Epithelial cell of esophagus (primary cell): ENCODE results near the gene NYNRIN.

Source experiments
- DNase-seq: peaks from one replicate; pipeline ENCODE4 v3.0.0; 2010; ENCODE audit warnings: low read depth
- H3K4me3 ChIP-seq: 2 replicates; pipeline ENCODE4 v1.5.1; 2011; ENCODE audit warnings: mild to moderate bottlenecking, low read length, control low read depth
- TF ChIP-seq, protein P1 (sequence below): IDR thresholded peaks from 2 replicates; pipeline ENCODE4 v1.5.1; 2011; ENCODE audit warnings: low read depth, mild to moderate bottlenecking, low read length, control low read depth, inconsistent platforms; ENCODE audit not compliant: insufficient read depth; ENCODE audit errors: missing control alignments

NYNRIN gene

GRCh38 chr14:24403294-24403998 is 4.6 kb downstream of the NYNRIN start:
- H3K4me3 ChIP-seq, result no peak overlapping the region
- TF ChIP-seq, protein P1, sequence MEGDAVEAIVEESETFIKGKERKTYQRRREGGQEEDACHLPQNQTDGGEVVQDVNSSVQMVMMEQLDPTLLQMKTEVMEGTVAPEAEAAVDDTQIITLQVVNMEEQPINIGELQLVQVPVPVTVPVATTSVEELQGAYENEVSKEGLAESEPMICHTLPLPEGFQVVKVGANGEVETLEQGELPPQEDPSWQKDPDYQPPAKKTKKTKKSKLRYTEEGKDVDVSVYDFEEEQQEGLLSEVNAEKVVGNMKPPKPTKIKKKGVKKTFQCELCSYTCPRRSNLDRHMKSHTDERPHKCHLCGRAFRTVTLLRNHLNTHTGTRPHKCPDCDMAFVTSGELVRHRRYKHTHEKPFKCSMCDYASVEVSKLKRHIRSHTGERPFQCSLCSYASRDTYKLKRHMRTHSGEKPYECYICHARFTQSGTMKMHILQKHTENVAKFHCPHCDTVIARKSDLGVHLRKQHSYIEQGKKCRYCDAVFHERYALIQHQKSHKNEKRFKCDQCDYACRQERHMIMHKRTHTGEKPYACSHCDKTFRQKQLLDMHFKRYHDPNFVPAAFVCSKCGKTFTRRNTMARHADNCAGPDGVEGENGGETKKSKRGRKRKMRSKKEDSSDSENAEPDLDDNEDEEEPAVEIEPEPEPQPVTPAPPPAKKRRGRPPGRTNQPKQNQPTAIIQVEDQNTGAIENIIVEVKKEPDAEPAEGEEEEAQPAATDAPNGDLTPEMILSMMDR, result no peak
- peak; percentile 36 for DNase-seq

GRCh38 chr14:24404814-24405213 is 6.0 kb downstream of the NYNRIN start:
- no peak for DNase-seq
- TF ChIP-seq, protein P1, result no peak
- no peak overlapping the region for H3K4me3 ChIP-seq

GRCh38 chr14:24406416-24406815 is 7.6 kb downstream of the NYNRIN start:
- H3K4me3 ChIP-seq, result no peak overlapping the region
- DNase-seq, result no peak
- TF ChIP-seq, protein P1, result no peak

GRCh38 chr14:24407608-24408325 is 9.0 kb downstream of the NYNRIN start:
- DNase-seq, result no peak
- no peak overlapping the region for H3K4me3 ChIP-seq
- TF ChIP-seq, protein P1, result no peak

DNA sequence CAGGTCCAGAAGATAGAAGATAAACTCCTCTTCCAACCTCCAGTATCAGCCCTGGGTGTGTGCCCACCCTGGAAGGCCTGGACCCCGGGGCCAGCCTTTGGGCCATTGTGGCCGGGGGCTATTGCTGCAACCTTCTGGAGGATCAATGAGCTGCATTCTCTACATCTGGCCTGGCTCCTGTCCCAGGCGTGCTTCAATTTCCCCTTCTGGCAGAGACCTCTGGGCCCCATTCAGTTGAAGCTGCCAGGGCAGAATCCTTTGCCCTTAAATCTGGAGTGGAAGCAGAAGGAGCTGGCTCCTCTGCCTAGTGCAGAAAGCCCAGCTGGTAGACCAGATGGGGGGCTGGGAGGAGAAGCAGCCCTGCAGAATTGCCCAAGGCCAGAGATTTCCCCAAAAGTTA is 10.0 kb downstream of the NYNRIN start:
- no peak for DNase-seq
- H3K4me3 ChIP-seq, result no peak overlapping the region
- TF ChIP-seq, protein P1, result no peak

- no peak for DNase-seq
- H3K4me3 ChIP-seq, result no peak overlapping the region
- TF ChIP-seq, protein P1, result no peak
Measured at GRCh38 chr14:24409192-24409591, 10.4 kb downstream of the NYNRIN start.
